ENCODE measurements around the gene P2RY11.

Gene P2RY11

GRCh38 chr19:10113964-10114650 lies 2.6 kb downstream of the P2RY11 start:
- DNase-seq = no peak

- DNase-seq = no peak
These were observed 3.3 kb downstream of the P2RY11 start for GRCh38 chr19:10114651-10115391.

- no peak for DNase-seq
These were observed 4.0 kb downstream of the P2RY11 start for GRCh38 chr19:10115392-10116084.

GRCh38 chr19:10116085-10116865 lies 4.8 kb downstream of the P2RY11 start:
- no peak for DNase-seq

GRCh38 chr19:10116866-10117616 lies 5.5 kb downstream of the P2RY11 start:
- DNase-seq = no peak

GRCh38 chr19:10118960-10119359 lies 7.5 kb downstream of the P2RY11 start:
- DNase-seq = no peak

- DNase-seq = no peak
These were observed 9.2 kb downstream of the P2RY11 start for GRCh38 chr19:10120538-10121189.

GRCh38 chr19:10122045-10122444 lies 10.6 kb downstream of the P2RY11 start:
- DNase-seq = no peak

- DNase-seq = no peak
These were observed 12.9 kb downstream of the P2RY11 start for GRCh38 chr19:10124429-10124828.

GRCh38 chr19:10126213-10126639 lies 14.7 kb downstream of the P2RY11 start:
- DNase-seq = no peak

- no peak for DNase-seq
These were observed 21.4 kb downstream of the P2RY11 start for GRCh38 chr19:10132905-10133304.

- no peak for DNase-seq
These were observed 22.1 kb downstream of the P2RY11 start for GRCh38 chr19:10133596-10133995.

GRCh38 chr19:10134040-10134439 lies 22.5 kb downstream of the P2RY11 start:
- no peak for DNase-seq

GRCh38 chr19:10135551-10136334 lies 24.2 kb downstream of the P2RY11 start:
- DNase-seq = no peak

GRCh38 chr19:10136936-10137335 lies 25.4 kb downstream of the P2RY11 start:
- DNase-seq = no peak

GRCh38 chr19:10137751-10138682 lies 26.5 kb downstream of the P2RY11 start:
- DNase-seq = no peak

- DNase-seq = no peak
These were observed 27.6 kb downstream of the P2RY11 start for GRCh38 chr19:10138879-10139795.

- DNase-seq = no peak
These were observed 28.5 kb downstream of the P2RY11 start for GRCh38 chr19:10139952-10140351.

- DNase-seq = no peak
These were observed 30.0 kb downstream of the P2RY11 start for GRCh38 chr19:10141479-10141878.

Data from NCI-H446 treated with DMSO at 0.1 percent for 48 hours (cell line).